Measurements from ENCODE around the gene RASGRP2.
"Not testable (repeated sequence)": the region's sequence is repeated elsewhere in the genome, so short reads cannot be mapped to it uniquely, and the experiment has no call there.

Gene RASGRP2

GRCh38 chr11:64718084-64718779, 25.7 kb downstream of the RASGRP2 start:
- DNase-seq, result no peak

- no peak for DNase-seq
Observed at GRCh38 chr11:64717268-64717578, 26.7 kb downstream of the RASGRP2 start.

- no peak for DNase-seq
Observed at GRCh38 chr11:64716473-64717267, 27.3 kb downstream of the RASGRP2 start.

- DNase-seq, result no peak
Observed at GRCh38 chr11:64715756-64716472, 28.0 kb downstream of the RASGRP2 start.

GRCh38 chr11:64715110-64715509, 28.8 kb downstream of the RASGRP2 start:
- DNase-seq, result no peak

GRCh38 chr11:64714666-64715065, 29.3 kb downstream of the RASGRP2 start:
- no peak for DNase-seq

- DNase-seq, result no peak
Observed at GRCh38 chr11:64713781-64714363, 30.1 kb downstream of the RASGRP2 start.

GRCh38 chr11:64713016-64713707, 30.8 kb downstream of the RASGRP2 start:
- peak; percentile 40 for DNase-seq

- no peak for DNase-seq
Observed at GRCh38 chr11:64712430-64713015, 31.4 kb downstream of the RASGRP2 start.

- DNase-seq, result no peak
Observed at GRCh38 chr11:64711956-64712362, 32.0 kb downstream of the RASGRP2 start.

GRCh38 chr11:64711138-64711955, 32.6 kb downstream of the RASGRP2 start:
- DNase-seq, result no peak

- peak; percentile 35 for DNase-seq
Observed at GRCh38 chr11:64710418-64711137, 33.4 kb downstream of the RASGRP2 start.

GRCh38 chr11:64705501-64705900, 38.4 kb downstream of the RASGRP2 start:
- no peak for DNase-seq

- no peak for DNase-seq
Observed at GRCh38 chr11:64703048-64703447, 40.9 kb downstream of the RASGRP2 start.

- DNase-seq, result not testable (repeated sequence)
Observed at GRCh38 chr11:64701956-64702355, 42.0 kb downstream of the RASGRP2 start.

GRCh38 chr11:64698427-64698826, 45.5 kb downstream of the RASGRP2 start:
- no peak for DNase-seq

- DNase-seq, result no peak
Observed at GRCh38 chr11:64697663-64698375, 46.1 kb downstream of the RASGRP2 start.

- no peak for DNase-seq
Observed at GRCh38 chr11:64696045-64696444, 47.9 kb downstream of the RASGRP2 start.

- no peak for DNase-seq
Observed at GRCh38 chr11:64695548-64695947, 48.4 kb downstream of the RASGRP2 start.
